HG03565 (cell line): ENCODE results near the gene PSMC4.
"Not testable (repeated sequence)": the region's sequence is repeated elsewhere in the genome, so short reads cannot be mapped to it uniquely, and the experiment has no call there.

ENCODE experiments used
- ATAC-seq: cut with Tn5 transposase; IDR thresholded peaks from one replicate; pipeline ENCODE4 v1.9.1; 2021; ENCODE audit warnings: mild to moderate bottlenecking, moderate library complexity; ENCODE audit not compliant: unreplicated experiment

The PSMC4 gene

GRCh38 chr19:39943586-39943985, 27.4 kb upstream of the PSMC4 start:
- no peak for ATAC-seq

DNA sequence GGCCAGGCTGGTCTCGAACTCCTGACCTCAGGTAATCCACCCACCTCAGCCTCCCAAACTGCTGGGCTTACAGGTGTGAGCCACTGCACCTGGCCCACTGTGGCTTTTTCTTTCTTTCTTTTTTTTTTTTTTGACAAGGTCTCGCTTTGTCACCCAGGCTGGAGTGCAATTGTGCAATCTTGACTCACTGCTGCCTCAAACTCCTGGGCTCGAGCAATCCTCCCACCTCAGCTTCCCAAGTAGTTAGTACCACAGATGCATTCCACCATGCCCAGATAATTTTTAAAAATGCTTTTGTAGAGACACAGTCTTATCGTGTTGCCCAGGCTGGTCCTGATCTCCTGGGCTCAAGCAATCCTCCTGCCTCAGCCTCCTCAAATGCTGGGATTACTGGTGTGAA, 24.4 kb upstream of the PSMC4 start:
- ATAC-seq = no peak

DNA sequence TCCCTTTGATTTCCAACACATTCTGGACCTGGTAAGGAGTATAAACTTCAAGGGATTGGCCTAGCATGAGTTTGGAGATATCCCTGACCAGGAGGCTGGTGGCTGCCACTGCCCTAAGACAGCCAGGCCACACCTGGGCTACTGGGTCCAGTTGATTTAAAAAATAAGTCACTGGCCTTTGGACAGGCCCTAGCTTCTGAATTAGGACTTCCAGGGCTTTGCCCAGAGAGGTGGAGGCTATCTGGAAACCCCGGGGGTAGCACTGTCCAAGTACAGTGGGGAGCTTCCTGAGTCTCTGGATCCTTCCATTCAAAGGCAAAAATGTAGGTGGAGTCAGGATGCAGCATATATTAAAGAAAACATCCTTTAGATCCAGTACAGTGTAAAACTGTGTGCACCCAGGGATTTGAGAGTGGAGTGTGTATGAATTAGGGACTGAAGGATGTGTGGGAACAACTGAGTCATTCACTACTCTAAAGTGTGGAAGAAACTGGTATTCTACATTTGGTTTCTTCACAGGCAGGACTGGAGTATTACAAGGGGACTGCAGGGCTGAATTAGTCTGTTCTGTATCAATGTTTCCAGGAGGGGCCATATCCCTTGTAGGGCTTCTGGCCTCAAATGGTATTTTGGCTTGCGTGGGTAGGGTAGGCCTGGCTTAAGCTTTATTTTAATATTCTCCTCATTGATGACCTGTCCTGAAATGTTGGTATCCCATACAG, 21.8 kb upstream of the PSMC4 start:
- no peak for ATAC-seq

GRCh38 chr19:39951065-39951650, 19.8 kb upstream of the PSMC4 start:
- ATAC-seq = no peak

DNA sequence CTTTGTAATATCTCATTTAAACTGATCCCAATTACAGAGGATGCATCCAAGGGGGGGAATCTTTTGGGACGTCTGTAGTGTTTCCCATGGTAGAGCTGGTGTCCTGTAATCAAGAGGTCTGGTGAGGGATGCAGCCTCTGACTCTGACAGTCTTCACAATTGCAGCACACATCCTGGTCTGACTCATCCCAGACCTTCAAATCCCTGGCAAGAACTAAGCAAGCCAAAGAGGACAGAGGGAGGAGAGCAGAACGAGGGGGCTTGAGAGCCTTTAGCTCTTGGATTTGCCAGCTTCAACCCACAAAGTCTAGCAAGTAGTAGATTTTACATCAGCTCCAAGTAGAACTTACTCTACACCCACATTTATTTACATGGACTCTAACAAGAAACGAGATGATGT, 19.3 kb upstream of the PSMC4 start:
- no peak for ATAC-seq

DNA sequence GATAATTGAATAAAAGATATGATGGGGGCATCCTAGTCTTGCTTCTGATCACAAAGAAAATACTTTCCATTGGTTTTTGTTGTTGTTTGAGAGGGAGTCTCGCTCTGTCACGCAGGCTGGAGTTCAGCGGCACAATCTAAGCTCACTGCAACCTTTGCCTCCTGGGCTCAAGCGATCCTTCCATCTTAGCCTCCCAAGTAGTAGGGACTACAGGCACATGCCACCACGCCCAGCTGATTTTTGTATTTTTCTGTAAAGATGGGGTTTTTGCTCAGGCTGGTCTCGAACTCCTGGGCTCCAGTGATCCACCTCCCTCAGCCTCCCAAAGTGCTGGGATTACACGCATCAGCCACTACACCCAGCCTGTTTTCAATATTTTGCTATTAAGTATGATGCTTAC, 17.1 kb upstream of the PSMC4 start:
- no peak for ATAC-seq

DNA sequence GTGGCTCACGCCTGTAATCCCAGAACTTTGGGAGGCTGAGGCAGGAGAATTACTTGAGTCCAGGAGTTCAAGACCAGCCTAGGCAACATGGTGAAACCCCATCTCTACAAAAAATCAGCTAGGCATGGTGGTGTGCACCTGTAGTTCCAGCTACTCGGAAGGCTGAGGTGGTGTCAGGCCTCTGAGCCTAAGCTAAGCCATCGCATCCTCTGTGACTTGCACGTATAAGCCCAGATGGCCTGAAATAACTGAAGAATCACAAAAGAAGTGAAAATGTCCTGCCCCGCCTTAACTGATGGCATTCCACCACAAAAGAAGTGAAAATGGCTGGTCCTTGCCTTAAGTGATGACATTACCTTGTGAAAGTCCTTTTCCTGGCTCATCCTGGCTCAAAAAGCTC, 13.1 kb upstream of the PSMC4 start:
- not testable (repeated sequence) for ATAC-seq

- not testable (repeated sequence) for ATAC-seq
These were observed 12.0 kb upstream of the PSMC4 start for GRCh38 chr19:39958942-39959341.

DNA sequence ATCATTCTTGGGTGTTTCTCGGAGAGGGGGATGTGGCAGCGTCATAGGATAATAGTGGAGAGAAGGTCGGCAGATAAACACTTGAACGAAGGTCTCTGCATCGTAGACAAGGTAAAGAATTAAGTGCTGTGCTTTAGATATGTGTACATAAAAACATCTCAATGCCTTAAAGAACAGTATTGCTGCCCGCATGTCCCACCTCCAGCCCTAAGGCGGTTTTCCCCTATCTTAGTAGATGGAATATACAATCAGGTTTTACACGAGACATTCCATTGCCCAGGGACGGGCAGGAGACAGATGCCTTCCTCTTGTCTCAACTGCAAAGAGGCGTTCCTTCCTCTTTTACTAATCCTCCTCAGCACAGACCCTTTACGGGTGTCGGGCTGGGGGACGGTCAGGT, 11.6 kb upstream of the PSMC4 start:
- not testable (repeated sequence) for ATAC-seq

GRCh38 chr19:39963898-39964297, 7.1 kb upstream of the PSMC4 start:
- no peak for ATAC-seq

DNA sequence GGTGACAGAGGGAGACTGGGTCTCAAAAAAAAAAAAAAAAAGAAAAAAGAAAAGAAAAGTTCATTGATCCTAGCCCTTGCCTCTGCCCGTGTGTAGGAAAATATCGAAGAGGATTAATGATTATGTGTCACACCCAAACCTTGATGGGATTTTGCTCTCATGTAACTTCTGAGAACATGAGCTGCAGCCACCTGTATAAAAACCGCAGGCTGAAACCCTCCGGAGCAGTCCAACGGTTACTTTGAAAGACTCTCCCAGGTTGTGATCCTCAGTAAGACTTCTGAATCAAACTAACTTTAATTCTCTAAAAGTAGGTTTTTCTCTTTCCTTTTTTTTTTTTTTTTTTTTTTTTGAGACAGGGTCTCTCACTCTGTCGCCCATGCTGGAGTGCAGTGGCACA, 4.3 kb upstream of the PSMC4 start:
- no peak for ATAC-seq

GRCh38 chr19:39967561-39967960, 3.4 kb upstream of the PSMC4 start:
- ATAC-seq = no peak

- ATAC-seq = no peak
These were observed 2.2 kb upstream of the PSMC4 start for GRCh38 chr19:39968789-39969188.

DNA sequence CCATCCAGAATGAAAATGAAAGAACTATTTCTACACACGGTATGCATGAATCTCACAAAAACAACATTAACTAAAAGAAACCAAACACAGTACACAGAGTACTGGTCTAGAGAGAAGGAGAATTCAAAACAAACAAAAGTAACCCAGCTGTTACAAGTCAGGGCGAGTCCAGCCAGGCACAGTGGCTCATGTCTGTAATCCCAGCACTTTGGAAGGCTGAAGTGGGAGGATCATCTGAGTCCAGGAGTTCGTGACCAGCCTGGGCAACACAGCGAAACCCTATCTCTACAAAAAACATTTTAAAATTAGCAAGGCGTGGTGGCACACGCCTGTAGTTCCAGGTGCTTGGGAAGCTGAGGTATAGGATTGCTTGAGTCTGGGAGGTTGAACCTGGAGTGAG, 1.7 kb upstream of the PSMC4 start:
- ATAC-seq = no peak

DNA sequence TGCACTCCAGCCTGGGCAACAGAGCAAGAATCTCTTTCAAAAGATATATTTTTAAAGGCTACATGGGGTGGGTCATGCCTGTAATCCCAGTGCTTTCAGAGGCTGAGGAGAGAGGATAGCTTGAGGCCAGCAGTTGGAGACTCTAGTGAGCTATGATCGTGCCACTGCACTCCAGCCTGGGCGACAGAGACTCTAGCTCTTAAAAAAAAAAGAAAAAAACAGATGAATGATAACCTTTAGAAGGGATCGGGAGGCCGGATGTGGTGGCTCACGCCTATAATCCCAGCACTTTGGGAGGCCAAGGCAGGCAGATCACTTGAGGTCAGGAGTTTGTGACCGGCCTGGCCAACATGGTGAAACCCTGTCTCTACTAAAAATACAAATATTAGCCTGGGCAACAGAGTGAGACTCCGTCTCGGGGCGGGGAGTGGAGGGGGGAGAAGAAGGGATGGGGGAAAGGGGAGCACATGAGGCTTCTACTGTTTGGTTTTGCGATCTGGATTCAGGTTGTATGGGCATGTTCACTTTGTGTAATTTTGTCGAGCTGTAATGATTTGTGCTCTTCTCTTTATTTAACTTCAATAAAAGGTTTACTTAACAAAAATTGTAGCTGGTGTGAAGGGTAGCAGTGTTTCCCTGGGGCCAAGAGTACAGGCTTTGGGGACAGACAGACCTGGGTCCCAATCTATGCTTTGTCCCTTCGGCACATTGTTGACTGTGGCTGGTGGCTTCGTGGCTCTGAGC, 1.1 kb upstream of the PSMC4 start:
- ATAC-seq = no peak

DNA sequence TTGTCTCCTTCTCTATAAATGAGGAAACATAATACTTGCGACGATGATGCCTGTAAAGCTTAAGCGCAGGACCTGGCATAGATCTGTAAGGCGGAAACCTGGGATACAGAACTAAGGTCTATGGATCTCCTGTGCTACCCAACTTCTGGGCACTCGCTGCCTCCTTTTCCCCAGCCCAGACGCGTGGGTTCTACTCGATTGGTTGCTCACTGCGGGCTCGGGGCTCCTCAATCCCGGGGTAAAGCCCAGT, 615 bp upstream of the PSMC4 start:
- ATAC-seq = no peak

DNA sequence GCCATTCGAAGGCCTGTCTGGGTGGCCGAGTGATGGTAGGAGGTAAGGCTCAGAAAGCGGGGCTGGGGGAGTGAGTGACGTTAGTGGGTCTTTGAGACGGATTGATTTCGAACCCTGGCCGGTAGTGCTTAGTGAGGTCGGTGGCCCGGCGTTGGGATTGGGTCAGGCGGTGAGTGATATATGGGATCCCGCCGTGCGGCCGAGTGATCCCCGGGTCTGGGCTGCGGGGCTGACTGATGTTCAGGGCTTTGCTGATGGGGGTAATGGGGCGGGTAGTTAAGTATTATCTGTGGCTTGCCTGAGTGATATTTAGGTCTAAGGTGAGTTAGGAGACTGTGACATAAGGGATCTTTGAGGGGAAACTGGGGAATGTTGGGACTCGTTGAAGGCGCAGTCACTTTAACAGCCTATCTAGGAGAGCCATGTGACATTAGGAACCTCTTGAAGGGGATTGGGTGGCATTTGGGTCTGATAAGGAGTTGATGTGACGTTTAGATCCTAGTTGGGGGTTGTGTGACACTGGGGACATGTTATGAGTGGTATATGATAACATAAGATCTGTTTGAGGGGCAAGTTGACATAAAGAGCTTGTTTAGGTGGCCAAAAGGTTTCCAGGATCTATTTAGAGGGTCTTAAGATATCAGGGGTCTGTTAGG, 543 bp downstream of the PSMC4 start:
- ATAC-seq = no peak

GRCh38 chr19:39974377-39975155, 3.6 kb downstream of the PSMC4 start:
- no peak for ATAC-seq

DNA sequence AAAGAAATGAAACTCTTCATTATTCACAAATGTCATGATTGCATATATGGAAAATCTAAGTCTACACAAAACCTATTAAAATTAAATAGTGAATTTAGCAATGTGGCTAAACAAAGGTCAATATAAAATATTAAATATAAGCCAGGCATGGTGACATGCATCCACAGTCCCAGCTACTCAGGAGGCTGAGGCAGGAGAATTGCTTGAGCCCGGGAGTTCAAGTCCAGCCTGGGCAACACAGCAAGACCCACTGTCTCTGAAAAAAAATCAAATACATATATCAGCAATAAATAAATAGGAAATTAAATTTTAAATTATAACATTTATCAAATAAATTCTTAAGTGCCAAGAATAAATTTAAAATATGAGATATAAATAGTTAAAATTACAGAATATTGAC, 11.9 kb downstream of the PSMC4 start:
- ATAC-seq = no peak

- ATAC-seq = no peak
These were observed 12.8 kb downstream of the PSMC4 start for GRCh38 chr19:39983695-39984300.

- no peak for ATAC-seq
These were observed 15.7 kb downstream of the PSMC4 start for GRCh38 chr19:39986643-39987042.
